ENCODE data around the gene MANEA.
"Not testable (repeated sequence)": the region's sequence is repeated elsewhere in the genome, so short reads cannot be mapped to it uniquely, and the experiment has no call there.

The MANEA gene, protein sequence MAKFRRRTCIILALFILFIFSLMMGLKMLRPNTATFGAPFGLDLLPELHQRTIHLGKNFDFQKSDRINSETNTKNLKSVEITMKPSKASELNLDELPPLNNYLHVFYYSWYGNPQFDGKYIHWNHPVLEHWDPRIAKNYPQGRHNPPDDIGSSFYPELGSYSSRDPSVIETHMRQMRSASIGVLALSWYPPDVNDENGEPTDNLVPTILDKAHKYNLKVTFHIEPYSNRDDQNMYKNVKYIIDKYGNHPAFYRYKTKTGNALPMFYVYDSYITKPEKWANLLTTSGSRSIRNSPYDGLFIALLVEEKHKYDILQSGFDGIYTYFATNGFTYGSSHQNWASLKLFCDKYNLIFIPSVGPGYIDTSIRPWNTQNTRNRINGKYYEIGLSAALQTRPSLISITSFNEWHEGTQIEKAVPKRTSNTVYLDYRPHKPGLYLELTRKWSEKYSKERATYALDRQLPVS

DNA sequence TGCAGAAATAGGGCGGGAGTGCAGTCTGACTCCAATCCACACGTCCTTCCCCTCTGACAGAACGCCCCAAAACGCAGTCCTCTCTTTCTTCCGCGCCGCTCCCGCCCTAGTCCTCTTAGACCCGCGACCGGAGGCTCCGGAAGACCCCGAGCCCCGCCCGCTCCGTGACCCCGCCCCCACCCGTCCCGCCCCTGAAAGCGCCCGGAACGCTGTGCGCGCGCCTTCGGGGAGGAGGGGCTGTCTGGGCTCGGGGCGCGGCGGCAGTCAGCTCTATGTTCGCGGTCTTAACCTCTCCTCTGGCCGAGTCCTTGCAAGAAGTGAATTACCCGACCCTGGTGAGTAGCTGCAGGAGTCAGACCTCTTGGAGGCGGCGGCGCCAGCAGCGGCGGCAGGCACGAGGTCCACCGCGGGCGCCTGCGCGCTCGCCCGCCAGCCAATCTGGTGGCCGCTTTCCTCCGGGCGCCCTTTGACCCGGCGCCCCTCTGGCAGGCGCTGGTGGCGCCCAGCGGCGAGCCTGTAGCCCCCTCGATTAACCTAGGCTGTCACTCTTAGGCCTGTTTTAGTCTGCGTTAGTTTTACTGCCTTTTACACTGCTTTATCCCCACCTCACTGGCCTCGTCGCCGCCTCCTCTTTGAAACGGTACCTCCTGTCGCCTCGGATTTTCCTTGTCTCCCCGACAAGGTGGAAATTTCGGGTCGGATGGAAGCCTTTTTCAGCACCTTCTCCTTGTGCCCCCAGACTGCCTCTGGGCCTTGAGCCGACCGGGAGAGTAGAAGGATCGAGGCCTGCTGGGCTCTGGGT is at the start of gene MANEA:
TSS of gene MANEA (plus strand) at position 232 of the 802 bp plus-strand sequence. CDS start 8,905 bp downstream, outside the sequence.
- DNase-seq (ENCODE audit: low spot score) = peak; percentile 85

DNA sequence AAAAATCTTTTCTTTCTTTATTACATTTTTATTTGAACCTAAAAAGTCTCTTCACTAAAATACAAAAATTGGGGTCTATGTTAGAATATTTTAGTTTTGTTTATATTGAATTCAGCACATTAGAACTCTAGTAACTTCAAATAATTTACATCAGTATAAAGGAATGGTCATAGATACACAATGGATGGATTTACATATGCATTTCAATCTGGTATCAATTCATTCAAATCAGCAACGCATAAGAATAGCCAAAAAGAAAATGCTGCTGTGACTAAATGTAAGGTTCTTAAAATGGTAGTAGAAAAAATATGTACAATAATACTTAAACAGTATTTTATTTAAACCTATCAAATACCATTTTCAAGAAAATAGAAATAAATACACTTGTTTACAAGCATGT is 47.6 kb upstream of the MANEA start:
- DNase-seq (ENCODE audit: low spot score) = no peak

DNA sequence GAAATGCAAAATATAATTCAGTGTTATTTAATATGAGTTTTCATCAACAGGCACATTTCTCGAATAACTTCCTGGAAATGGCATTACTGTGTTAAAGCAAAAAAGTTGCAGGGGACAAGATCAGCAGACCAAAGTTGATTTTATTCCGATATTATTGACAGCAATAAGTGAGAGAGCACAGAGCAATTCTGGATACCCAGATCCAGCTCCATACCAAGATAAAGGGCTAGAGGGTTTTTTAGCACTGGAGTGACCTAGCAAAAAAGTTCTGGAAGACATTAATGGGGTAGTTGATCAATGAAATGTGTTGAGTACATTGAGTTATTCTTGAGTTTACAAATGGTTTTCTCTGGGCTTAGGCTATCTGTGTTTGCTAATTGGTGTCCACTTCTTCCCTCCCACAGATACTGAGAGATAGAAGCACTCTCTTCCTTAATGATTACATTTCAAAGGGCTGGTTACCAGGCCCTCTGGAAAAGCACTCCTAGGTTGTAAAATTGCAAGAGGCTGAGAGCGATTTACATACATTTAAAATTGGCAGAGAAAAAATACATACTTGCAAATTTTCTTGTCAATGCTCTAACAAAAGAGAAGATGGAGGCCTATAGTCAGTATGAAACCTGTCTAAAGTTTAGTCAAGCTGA is 47.0 kb upstream of the MANEA start:
- DNase-seq (ENCODE audit: low spot score) = no peak

DNA sequence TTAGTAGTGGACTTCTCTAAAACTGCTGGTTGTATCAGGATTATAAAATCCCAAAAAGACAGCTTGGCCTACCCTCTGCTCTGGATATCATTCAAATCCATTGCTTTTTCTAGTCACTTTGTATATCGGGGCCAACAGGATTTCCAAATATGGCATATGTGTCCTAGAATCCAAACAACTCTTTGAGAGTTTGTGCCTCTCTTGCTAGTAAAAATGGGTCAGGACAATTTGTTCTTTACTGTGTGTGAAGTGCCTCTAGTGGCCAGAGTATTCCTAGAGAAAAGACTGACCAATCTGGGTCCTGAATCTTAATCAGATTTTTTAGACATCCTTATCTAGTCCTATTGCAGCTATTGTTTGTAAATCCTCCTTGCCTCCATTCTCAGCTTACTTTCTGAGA is 33.5 kb upstream of the MANEA start:
- no peak for DNase-seq (ENCODE audit: low spot score)

DNA sequence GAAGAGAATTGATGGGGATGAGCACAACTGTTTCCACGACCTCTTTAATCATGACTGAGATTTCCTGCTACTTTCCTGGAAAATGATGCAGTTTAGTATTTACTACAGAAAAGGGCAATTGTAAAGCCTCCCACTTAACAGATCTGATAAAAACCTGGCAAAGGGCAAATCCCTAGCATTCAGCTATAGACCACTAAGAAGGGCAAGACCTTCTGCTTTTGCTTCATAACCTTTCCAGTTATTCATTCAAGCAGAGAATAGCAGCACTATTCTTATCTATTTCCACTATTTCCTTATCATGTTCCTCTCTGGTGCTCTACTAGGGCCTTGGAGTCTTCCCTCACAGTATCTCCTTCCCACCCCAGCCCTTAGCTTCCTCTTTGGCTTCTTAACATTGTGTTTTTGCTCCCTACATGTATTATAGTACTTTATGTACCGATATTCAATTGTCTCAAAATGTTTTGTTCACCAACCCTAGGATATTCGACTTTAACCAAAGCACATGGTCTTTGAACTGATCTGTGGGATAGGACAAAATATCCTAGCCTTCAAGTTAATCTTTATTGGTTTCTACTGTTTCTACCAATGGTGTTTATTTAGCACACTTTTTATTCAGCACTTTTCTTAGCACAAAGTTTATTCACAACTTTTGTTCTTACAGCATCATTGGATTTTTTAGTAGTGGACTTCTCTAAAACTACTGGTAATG is 32.7 kb upstream of the MANEA start:
- DNase-seq (ENCODE audit: low spot score) = no peak

DNA sequence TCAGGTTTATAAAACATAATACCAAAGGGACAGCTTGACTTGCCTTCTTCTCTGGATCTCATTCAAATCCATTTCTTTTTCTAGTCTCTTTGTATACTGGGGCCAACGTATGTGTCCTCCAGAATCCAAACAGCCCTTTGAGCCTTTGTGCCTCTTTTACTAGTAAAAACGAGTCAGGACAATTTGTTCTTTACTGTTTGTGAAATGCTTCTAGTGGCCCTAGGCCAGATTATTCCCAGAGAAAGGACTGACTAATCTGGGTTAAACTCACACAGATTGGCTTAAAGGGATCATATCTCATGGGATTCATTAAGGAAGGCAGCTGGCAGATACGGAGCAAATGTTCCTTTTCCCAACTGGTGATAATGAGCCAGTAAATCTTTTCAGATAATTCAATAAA is 32.1 kb upstream of the MANEA start:
- DNase-seq (ENCODE audit: low spot score) = no peak

DNA sequence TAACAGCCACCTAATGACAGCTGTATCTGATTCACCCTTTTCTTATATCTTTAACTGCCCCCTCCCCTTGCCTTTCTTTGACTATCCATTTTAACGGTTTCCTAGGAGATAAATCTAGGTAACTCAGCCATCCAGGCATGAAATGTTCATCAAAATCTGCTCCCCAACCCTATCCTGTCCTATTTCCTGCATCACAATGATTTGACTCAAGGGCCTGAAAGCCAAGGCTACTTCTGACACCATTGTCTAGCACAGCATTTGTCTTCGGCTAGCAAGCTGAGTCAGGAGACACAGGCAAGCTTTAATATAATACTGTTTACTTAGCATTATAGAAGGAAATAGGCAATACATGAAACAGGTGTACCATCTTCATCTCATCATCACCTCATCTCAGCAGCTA is 31.6 kb upstream of the MANEA start:
- no peak for DNase-seq (ENCODE audit: low spot score)

DNA sequence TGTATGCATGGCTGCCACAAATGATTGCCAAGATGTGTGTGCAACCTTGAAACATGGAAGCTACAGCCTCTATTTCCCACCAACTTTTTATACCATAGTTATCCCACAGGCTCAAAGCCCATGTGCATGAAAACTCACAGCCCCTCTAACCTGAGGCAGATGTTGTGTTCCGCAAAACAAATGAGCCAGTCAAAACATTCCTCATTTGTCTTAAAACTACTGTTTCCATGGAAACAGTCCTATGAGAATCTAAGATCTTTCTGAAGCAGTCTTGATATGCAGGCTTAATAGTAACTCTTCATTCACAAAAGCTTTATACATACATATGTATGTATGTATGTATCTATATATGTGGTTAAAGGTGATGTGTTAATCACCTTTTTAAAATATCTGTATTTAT is 31.2 kb upstream of the MANEA start:
- DNase-seq (ENCODE audit: low spot score) = no peak

DNA sequence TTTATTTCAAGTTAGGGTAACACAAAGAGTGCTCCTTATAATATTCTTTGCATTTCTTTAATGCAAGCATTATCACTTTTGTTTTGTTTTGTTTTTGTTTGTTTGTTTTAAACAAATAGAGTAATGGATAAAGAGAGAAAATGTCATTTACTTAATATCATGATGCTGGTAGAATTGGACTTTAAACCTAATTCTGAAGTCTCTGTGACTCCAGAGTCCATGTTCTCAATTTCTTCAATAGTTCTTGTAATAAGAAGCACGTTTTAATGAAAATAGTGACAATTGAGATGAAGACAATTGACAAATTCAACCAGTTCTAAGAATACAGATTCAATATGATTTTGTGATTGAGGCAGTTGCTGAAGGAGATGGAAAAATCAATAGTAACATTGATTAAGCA is 30.3 kb upstream of the MANEA start:
- no peak for DNase-seq (ENCODE audit: low spot score)

DNA sequence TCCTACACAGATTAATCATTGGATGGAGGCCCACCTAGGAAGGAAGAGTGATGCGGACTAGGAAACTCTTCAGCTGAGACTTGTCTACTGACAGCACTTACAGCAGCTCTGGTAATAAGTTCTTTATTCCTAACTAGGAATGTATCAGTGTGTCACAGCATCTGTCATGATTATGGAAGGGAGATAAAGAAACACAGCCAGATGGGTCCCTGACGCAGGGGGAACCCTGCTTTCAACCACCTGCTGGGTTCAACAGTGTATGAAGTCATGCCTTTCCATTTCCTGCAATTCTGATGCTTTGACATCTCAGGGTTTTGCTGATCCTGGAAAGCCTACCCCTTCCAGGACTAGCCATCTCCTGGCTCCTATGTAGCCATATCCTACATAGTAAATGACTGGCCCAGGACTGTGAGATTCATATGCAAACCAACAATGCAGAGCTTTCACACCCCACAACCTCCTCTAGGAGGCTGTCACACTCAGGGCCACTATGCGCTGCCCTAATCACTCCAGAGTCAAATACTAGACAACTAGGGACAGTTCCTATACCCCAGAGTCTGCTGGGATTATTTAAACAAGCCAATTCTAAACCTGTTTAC is 29.0 kb upstream of the MANEA start:
- no peak for DNase-seq (ENCODE audit: low spot score)

DNA sequence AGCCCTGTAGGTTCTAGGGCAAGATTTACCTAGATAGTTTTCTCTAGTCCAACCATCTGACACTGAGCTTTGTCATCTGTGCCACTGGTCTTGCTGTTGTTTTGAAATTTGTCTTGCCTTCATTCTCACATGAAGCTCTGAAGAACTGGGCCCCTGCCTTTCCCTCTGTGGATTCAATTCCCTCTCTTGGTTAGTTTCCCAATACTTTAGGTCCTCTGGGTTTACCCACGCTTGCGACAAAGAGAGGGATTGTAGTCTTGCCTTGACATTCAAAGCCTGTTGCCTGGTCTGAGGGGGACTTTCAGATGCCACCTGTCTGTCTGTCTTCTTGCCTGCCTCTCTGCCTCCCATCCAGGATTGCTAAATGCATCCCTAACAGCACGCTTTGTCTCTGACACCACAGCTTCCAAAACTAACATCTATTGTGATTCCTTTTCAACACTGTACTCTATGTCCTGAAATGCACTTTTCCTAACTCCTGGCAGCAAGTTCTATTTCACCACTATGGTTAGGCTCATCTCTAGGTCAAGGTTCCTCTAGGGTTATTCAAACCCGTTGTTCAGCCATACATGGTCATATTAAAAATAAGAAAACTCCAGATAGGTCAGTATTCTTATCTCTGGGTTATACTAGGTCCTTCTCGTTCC is 25.5 kb upstream of the MANEA start:
- no peak for DNase-seq (ENCODE audit: low spot score)

DNA sequence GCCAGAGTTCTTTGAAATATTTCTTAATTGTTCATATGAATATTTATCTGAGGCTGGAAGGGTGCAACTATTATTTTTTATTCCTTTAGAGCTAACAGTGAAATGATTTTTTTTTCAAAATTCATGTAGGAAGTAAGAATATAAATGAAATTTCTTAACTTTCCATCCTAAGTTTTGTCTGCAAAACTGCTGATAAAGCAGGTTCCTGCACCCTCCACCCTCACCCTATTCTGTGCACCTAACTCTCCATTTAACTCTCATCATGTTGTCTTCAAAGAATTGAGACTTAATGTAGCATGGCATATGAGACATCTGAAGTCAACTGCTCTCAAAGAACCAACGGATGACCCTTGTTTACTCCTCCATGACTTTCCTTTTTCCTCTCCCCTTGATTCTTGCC is 23.5 kb upstream of the MANEA start:
- no peak for DNase-seq (ENCODE audit: low spot score)

DNA sequence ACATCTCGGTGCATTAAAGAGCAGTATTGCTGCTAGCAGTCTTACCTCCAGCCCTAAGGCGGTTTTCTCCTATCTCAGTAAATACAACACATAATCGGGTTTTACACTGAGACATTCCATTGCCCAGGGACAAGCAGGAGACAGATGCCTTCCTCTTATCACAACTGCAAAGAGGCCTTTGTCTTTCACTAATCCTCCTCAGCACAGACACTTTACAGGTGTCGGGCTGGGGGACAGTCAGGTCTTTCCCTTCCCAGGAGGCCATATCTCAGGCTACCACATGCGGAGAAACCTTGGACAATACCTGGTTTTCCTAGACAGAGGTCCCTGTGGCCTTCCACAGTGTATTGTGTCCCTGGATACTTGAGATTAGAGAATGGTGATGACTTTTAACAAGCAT is 16.4 kb upstream of the MANEA start:
- not testable (repeated sequence) for DNase-seq (ENCODE audit: low spot score)

DNA sequence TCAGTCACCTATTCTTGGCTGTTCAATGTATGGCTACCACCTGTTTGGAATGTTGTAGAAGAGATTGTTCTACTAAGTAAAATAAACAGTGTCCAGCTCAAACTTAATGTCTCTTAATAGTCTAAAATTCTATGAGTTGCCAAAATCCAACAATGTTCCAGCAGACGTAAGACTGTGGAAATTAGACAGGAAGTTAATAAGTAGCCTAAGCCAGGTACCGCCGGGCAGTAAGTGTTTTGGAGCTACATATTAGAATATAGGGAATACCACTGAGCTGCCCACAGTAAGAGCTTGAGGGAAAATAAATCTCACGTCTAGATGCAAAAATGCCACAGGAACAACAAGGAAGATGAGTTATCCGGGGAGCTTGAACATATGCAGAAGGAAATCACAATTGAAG is 7.8 kb upstream of the MANEA start:
- DNase-seq (ENCODE audit: low spot score) = no peak

DNA sequence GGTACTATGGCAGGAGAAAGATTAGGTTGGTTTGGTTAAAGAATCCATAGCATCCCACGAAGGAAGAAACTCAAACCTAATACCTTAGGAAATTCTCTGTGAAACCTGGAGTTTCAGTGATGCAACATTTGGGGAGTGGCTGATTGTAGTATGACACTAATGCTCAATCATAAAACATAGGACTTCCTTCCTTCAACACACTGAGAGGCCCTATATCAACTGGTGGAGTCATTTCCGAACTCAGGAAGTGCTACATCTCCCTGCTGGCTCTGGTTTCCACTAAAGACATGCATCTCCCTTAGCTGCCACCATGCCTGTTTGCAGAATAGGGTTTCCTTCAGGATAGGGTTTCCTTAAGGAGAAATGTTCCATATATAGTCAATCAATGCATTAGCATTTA is 5.2 kb upstream of the MANEA start:
- DNase-seq (ENCODE audit: low spot score) = no peak

DNA sequence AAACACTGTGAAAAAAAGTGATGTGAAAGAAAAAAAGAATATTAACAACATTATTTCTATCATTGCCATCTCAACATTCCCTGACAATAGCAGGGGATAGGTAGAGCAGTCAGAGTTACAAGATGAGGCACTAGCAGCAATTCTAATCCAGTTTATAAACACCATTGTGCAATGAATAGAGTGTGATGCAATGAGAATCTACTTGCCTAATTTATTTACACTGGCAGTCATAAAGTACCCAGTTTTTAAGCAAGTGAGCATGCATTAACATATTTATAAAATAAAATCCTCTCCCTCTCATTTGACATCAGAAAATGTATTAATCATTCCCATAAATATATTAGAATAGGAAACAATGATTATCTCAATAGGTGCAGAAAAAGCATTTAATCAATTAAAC is 2.5 kb upstream of the MANEA start:
- DNase-seq (ENCODE audit: low spot score) = no peak

DNA sequence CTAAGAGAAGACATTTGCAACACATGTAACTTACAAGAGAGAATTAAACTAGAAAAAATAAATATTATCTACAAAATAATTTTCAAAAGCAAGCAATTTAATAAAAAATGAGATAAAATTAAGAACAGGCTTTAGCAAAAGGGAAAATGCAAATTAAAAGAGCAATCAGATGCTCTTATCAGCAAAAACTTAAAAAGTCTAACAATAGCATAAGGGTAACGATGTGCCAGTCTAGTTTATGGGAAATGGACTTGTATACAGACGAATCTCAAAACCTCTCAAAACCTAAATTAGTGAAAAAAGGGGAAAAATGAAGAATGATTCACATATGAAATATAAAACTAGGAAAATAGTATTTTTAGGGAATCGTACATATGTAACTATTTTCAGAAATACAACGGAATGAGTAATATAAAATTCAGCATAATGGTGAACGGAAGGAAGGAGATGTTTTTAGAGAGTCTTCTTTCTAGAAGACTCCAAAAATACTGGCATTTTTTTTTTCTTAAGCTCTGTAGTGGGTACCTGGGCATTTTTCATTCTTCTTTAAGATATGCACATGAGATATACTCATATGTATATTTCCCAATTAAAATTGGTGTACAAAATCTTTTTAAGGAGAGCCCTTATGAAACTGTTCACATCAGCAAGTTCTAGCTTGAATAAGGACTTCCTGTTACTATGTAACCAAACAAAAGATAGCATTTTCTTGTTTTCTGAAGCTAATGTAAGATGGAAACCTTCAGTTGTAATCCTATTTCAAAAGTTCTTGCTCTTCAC is 927 bp upstream of the MANEA start:
- no peak for DNase-seq (ENCODE audit: low spot score)

DNA sequence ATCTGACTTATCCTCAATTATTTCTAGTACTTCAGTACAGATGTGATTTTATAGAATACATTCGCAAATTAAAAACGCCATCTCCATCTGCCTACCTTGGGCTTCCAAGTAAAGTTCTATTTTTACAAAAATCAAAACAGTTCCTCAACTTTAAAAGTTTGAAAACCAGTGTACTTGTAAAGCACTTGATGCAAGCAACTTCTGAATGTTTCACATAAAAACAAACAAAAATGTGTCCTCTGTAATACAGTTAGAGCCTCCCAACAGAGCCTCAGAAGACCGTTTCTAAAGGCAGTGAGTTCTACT is 384 bp upstream of the MANEA start:
- DNase-seq (ENCODE audit: low spot score) = no peak

DNA sequence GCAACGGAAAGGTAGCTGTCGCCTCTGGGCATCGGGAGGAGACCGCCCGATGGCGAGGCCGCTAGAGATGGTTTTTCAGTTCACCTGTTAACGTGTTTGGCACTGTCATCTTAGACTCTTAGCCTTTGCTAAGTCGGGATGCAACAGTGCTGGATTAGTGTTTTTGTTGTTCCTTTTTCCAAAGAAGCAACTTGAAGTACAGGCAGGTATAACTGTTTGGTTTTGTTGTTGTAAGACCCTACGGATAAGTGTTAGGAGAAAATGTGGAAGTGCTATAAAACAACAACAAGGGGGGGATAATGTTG is 723 bp downstream of the MANEA start:
- no peak for DNase-seq (ENCODE audit: low spot score)

DNA sequence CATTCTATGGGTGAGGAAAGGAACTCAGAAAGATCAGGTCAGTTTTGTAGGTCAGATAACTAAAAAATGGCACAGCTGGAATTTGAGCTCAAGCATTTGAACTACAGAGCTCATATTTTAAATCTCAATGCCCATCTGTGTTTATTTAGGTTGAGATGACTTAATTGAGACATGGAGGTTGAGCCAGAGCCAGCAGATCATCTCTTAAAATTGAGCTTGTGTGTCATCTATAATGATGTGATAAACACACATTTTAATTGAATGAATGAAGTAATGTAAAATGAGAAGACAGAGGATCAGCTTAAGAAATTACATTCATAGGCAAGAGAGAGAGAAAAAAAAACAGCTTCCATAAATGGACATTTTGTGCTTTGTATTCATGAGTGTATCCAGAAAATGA is 3.7 kb downstream of the MANEA start:
- DNase-seq (ENCODE audit: low spot score) = no peak

DNA sequence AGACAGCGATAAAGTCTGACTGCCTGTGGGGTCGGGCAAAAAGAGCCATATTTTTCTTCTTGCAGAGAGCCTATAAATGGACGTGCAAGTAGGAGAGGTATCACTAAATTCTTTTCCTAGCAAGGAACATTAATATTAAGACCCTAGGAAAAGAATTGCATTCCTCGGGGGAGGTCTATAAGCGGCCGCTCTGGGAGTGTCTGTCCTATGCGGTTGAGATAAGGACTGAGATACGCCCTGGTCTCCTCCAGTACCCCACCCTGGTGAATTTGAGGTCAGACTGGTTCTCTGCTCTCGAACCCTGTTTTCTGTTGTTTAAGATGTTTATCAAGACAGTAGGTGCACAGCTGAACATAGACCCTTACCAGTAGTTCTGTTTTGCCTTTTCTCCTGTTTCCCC is 6.9 kb downstream of the MANEA start:
- not testable (repeated sequence) for DNase-seq (ENCODE audit: low spot score)

Data from putamen (tissue), 1 donor.